ENCODE data around the gene KRTAP10-7.

The KRTAP10-7 gene

DNA sequence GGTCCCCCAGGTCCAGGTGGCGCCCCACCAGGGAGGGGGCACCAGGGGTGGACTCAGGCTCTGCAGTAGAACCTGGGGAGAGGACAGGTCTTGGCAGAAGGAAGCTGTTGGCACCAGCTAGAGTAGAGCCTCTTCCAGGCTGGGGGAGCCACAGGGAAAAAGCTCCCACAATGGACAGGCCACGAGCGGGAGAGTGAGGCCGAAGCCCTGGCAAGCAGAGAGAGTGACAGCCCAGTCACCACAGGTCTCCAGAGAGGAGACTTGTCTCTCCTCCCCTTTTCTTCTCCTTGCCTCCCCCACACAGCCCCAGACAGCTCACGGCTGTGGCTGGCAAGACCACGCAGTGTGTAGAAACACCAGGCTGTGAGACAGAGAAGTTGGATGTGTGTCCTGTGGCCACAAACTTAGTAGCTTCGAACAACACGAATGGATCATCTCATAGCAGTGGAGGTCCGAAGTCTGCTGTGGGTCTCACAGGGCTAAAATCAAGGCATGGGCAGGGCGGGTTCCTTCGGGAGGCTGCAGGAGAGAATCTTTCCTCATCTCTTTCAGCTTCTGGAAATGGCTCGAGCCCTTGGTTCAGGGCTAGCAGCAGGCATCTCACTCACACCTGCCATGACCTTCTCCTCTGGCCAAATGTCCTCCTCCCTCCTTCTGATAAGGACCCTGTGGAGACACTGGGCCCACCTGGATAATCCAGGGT, 50.7 kb downstream of the KRTAP10-7 start:
- Mint-ChIP-seq H3K36me3 (ENCODE audit: low read depth) (peaks cover 12% of the 10 kb centered on the region), H3K27ac (no peak overlapping the region), H3K4me1 (ENCODE audit: low read depth) (peaks cover 11% of the 10 kb centered on the region), H3K4me3 (no peak overlapping the region), H3K27me3 (ENCODE audit: low read depth) (no peaks in the 10 kb centered on the region), H3K9me3 (peaks cover 9% of the 10 kb centered on the region)
- no peak for DNase-seq (ENCODE audit: low spot score)

All from T-helper 2 cell treated with Interferon-gamma antibody and Interleukin-4, amounts not matched to agents 5 μg/mL and 100 μg/mL, for 36 hours (primary cell).